GM18909 (cell line): ENCODE measurements around the gene PSMF1.
"Not testable (repeated sequence)": the region's sequence is repeated elsewhere in the genome, so short reads cannot be mapped to it uniquely, and the experiment has no call there.

Source experiments
- ATAC-seq: cut with Tn5 transposase; IDR thresholded peaks from one replicate; pipeline ENCODE4 v1.9.1; 2021; ENCODE audit warnings: mild to moderate bottlenecking; ENCODE audit not compliant: unreplicated experiment, poor library complexity

The PSMF1 gene

DNA sequence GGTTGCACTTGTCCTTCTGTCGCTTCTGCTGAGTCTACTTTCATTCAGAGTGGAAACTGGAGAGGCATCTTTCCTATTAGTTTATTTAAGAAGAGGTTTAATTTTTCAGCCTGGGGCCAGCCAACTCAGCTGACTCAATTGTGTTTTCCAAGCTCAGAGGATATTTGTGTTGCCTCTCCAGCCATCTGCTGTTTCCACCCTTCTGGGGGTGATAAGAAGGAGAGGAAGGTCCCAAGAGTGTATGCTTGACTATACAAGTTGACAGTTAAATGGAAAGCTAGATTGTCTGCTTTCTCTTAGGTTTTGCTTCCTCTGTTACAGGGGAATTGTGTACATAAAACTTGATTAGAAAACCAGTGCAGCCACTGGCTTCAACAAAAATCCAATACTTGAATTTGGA is 3.0 kb downstream of the PSMF1 start:
- ATAC-seq: no peak

DNA sequence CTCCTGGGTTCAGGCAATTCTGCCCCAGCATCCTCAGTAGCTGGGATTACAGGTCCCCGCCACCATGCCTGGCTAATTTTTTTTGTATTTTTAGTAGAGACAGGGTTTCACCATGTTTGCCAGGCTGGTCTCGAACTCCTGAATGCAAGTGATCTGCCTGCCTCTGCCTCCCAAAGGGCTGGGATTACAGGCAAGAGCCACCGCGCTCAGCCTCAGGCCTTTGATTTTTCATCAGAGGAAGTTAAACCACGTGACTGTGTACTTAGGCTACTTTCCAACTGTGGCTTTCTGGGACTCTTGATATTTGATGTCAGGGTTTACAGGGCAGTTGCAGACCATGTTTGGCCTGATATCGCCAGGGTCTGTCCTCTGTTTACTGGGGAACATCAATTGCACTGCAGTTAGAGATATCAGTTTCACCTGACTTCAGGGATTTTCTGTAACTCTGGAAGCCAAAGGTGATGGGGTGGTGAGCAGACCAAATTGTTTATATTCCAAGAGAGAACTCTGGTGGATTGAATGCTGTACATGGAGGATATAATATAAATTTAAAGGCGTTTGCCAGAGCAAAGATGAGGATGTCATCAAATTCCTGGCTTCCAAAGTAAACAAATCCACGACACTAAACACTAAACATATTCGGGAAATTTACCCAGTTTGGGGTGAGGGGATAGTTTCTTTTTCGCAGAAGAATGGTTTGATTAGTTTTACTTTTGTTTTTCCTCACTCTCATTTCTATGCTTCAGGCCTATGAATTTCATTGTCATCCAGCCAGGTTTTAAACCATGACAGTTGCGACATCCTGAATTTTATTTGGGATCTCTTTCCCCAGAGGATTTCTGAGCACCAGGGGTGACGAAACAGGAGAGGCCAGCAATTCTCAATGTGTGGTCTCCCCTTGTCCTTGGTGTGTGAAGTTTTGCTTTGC is 4.2 kb downstream of the PSMF1 start:
- no peak for ATAC-seq

DNA sequence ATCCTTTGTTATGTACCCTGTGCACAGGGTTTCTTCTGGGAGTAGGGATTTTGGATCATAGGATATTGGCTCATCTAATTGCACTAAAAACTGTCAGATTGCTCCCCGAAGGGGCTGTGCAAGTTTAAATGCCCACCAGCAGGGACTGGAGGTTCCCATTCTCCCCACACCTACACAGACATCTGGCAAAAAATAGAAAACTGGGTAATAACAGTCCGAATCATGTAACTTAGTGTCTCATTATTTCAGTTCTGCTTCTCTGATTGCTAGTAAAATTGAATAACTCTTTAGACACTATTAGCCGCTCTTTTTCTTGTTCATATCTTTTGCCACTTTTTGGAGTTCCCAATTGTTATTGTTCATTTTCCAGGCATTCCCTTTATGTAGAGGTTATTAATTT is 5.3 kb downstream of the PSMF1 start:
- no peak for ATAC-seq

DNA sequence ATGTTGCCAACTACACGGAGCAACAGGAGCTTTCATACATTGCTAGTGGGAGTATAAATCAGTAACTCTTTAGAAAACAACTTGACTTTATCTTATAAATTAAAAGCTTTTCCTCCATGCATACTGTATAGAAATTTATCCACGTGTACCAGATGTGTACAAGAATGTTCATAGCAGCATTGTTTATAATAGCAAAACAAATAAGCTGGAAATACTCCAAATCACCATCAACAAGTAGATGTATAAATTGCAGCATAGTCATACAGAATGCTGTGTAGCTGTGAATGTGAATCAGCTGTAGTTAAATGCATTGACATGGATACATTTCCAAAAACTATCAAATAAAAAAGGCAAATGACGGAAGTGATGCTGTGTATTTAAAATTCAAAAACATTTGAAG is 6.0 kb downstream of the PSMF1 start:
- ATAC-seq: no peak

DNA sequence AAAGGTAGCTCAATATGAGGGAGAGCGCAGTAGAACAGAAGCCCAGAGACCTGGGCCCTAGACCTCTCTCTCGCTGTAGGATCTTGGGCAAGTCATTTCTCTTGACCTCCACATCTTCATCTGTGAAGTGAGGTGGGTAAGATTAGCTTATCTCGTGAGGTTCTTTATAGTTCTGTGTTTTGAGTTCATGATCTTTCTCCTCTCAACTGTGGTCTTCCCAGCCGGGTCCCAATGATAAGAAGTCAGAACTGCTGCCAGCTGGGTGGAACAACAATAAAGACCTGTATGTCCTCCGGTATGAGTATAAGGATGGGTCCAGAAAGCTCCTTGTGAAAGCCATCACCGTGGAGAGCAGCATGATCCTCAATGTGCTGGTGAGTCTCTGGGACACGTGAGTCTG is 6.9 kb downstream of the PSMF1 start:
- ATAC-seq: no peak

DNA sequence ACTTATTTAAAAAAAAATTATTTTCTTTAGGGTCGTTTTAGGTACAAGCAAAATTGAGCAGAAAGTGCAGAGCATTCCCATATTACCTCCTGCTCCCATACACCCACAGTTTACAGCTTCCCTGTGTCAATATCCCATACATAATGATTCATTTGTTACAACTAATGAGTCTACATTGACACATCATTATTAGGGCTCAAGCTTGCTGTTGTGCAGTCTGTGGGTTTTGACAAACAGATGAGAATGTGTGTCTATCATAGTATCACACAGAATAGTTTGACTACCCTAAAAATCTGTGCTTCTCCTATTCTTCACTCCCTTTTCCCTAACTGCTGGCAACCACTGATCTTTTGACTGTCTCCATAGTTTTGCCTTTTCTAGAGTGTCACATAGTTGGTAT is 9.4 kb downstream of the PSMF1 start:
- ATAC-seq: no peak

DNA sequence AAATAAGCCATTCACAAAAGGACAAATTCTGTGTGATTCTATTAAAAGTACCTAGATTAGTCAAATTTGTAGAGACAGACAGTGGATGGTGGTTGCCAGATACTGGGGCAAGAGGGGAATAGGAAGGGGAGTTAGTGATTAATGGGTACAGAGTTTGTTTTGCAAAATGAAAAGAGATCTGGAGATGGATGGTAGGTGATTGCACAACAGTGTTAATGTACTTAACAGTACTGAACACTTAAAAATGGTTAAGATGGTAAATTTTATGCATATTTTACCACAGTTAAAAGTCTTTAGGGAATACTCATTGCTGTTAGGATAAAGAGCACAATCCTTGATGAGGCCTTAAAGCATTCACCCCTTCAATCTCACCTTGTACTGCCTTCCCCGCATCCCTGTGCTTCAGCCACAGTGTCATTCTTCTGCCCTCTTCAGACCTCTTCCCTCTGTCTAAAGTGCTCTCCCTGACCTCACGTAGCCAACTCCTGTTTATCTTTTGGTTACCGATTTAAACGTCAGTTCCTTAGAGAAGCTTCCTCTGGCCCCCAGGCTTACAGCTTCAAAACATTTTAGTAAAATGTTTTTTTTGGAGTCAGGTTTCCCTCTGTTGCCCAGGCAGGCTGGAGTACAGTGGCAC is 11.8 kb downstream of the PSMF1 start:
- no peak for ATAC-seq

DNA sequence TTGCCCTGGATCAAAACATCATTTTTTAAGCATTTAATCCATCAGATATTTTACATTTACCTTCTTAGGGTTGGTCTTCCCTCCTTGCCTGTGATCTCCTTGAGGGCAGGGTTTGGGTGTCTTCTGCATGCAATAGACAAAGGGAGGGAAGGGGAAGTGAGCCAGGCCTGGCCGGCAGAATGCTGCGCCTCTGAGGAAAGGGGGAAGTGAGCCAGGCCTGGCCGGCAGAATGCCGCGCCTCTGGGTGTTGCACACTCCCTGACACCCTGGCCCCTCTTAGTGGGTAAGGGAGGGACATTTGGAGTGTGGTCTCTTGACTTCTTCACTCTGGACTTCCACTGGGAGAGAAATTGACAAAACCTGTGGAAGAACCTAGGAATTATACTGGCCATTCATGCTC is 12.4 kb downstream of the PSMF1 start:
- ATAC-seq: no peak

DNA sequence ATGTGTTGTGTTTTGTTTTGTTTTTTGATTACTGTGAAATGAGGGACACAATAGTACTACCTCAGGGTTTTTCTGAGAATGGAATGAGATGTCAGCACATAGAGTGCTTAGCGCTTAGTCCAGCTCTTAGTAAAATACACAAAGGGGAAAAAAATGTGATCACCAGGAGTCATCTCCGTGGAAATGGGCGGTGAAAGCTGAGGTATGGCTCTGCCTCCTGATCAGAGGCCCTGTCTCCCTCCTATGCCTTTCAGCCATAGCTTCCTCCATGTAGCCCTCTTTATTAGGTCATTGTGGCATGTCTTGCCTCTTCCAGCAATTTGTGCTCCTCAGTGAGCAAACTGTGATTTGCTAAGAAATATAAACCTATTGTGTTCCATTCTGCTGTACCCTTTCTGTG is 13.0 kb downstream of the PSMF1 start:
- ATAC-seq: no peak

DNA sequence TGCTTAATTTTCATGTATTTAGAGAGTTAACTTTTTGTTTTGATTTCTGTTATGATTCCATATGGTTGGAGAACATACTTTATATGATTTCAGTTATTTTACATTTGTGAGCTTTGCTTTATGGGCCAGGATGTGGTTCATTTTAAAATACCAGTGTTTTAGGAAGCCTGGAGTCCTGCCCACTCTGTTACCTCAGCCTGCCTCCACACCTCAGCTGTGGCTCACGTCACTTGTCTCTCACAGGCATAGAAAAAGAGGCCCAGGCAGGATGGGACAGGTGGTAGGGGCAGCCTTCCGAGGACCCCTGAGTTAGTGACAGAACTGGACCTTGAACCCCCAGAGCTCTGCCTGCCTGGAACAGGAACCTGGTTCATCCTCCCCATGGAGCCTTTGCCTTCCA is 16.0 kb downstream of the PSMF1 start:
- no peak for ATAC-seq

DNA sequence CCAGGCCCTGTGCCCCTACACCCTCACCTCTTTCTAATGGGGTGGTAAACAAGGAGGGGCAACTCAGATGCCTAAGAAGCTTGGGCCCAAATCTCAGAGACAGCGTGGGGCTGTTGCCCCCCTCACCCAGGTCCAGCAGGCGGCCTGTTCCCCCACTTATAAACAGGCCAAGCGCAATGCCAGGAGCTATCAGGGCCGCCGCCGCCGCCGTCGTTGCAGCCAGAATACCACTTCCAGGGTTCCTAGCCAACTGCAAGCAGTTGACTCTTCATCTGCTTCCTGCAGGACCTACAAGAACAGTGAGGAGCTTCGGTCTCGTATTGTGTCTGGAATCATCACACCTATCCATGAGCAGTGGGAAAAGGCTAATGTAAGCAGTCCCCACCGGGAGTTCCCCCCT is 16.4 kb downstream of the PSMF1 start:
- no peak for ATAC-seq

DNA sequence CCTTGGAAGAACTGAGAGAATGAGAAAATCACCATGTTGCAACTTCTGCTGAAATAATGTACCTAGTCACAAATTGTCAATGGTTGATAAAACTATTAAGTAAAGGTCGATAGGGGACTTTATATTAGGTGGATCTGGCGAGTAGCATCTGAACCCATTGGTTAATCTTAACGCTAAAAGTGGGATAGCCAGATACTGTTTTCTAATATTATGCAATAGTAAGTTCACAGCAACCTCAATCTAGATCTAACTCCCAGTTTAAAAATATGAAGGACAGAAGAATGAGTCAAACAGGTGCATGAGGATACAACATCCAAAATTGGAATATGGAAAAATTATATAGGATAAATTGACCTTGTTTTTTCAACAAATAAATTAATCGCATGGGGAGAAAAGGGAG is 18.8 kb downstream of the PSMF1 start:
- ATAC-seq: no peak

DNA sequence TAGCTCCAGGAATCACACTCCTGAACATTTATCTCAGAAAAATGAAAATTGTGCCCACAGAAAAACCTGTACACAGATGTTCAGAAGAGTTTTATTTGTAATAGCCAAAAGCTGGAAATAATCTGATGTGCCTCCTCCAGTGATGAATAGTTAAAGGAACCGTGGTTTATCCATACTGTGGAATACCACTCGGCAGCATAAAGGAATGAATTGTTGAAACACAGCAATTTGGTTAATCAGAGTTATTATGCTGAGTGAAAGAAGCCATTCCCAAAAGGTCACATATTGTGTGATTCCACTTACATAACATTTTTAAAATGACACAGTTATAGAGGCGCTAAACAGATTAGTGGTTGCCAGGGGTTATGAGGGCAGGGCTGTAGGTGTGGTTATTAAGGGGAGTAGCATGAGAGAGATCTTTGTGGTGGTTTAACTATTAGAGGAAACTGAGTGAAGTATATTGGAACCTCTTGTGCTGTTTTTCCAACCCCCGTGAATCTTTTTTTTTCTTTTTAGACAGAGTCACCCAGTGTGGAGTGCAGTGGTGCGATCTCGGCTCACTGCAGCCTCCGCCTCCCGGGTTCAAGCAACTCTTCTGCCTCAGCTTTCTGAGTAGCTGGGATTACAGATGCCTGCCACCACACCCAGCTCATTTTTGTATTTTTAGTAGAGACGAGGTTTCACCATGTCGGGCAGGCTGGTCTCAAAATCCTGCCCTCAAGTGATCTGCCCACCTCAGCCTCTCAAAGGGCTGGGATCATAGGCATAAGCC is 26.2 kb downstream of the PSMF1 start:
- no peak for ATAC-seq

DNA sequence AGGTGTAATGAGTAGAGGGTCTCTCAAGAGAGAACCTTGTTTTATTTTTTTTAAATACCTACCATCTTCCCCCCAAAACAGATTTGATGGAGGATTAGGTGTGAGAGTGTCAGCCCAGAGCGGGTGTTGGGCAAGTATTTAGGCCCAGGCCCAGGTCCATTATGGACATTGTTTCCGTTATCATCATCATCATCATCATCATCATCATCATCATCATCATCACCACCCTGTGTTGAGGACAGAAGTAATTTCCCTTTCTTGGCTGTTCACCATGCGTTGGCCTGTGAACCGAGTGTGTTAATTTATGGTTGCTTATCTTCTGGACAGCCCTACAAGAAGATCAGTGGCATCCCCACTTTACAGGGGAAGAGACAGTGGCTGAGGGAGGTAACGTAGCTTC is 28.6 kb downstream of the PSMF1 start:
- no peak for ATAC-seq

DNA sequence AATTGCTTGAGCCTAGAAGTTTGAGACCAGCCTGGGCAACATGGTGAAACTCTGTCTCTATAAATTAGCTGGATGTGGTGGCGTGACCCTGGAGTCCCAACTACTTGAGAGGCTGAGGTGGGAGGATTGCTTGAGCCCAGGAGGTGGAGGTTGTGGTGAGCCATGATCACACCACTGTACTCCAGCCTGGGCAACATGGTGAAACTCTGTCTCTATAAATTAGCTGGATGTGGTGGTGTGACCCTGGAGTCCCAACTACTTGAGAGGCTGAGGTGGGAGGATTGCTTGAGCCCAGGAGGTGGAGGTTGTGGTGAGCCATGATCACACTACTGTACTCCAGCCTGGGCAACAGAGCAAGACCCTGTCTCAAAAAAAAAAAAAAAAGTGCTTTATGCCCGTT is 31.4 kb downstream of the PSMF1 start:
- ATAC-seq: not testable (repeated sequence)

DNA sequence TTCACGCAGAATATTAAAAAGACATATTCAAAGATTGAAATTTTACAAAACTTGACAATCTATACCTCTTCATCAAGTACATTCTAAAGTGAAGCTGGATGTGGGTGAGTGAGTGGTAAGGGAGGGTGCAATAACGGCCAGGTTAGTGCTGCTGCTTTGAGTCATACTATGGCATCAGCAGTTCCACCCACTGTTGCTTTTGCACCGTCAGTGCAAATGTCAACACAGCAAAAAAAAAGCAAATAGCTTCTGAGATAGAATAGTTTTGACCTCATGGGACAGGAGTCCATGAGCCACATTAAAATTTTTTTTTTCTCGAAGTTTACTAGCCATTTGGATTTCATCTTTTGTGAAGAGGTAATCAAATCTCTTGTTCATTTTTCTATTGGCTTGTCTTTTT is 31.8 kb downstream of the PSMF1 start:
- no peak for ATAC-seq

DNA sequence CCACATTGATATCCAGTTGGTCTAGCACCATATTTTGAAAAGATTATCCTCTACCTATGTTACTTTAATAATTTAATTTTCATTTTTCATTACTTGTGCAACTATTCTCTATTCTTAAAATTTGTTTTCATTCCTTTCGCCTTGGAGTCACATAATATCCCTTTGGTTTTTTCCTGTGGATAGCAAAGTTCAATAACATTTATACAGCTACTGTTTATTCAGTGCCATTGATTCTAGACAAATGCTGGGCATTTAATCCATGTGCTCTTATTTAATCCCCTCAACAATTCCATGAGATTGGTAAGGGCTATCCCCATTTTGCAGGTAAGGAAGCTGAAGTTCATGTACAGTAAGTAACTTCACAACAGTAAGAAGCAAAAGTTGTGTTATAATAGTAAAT is 32.6 kb downstream of the PSMF1 start:
- ATAC-seq: no peak

DNA sequence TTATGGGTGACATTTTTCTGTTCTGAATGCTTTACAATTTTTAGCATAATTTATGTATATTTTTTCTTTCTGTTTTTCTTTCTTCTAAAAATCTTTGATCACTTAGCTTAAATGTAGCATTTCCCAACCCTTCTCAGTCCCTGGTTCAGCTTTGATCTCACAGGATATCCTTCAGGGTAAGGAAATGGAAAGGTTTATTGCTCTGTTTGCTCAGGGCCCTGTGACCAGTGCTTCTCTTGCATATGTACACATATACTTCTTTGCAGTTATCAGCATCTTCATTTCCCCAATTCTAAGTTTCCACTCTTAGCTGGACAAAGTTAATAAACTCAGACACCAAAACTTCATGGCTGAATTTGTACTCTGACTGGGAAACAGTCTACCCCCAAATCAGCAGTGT is 35.8 kb downstream of the PSMF1 start:
- ATAC-seq: no peak

DNA sequence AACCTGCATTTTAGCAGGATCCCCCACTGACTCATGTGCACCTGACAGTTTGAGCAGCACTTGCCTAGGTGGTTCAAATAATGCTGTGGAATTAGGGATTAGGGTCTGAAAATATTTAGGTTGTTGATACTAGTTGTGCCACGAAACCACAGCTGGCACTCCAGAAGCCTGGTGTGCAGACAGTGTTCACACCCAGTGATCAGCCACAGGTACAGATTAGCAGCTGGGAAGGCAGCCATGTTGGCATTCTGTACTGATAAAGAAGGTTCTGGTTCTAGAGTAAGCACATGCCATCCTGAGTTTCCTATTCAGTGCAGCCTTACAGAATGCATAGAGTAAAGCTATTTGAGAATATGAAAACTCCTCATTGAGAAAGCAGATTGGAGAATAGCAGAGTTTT is 36.3 kb downstream of the PSMF1 start:
- no peak for ATAC-seq

DNA sequence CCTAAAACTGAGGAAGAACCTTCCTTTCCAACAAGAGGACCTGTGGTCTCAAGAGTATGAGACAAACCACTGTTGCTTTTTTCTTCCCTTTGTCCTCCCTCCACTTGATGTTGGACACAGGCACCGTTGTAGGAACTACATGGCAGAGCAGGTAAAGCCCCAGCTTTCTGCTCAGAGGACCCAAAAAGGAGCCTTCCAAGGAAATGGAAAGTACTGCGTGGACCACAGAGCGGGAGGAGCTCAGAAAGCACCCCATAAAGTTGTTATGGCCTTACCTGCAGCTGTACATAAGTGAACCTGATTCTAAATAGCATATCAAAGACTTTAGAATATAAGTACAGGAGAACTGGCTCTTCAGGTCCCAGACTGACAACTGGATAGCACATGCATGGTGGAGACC is 36.9 kb downstream of the PSMF1 start:
- ATAC-seq: no peak

DNA sequence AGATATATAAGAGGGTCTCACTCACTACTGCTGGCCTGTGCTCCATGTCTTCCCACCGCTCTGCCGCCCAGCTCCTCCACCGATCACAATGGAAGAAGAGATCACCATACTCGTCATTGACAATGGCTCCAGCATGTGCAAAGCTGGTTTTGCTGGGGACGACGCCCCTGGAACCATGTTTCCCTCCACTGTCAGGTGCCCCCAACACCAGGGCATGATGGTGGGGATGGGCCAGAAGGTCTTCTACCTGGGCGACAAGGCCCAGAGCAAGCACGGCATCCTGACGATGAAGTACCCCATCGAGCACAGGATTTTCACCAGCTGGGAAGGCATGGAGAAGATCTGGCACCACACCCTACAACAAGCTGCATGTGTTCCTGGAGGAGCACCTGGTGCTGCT is 42.1 kb downstream of the PSMF1 start:
- ATAC-seq: no peak
